HepG2 (cell line): Measurements from ENCODE around the gene PDK3. TPM values are rescaled to one million over a fixed set of nuclear protein-coding genes. Genes with fewer than 3 reads are reported as not detected.

Experiments used
- FOXK1 ChIP-seq: sonication (generic); formaldehyde crosslinking; IDR thresholded peaks from 2 replicates; pipeline ENCODE4 v1.4.0; 2020; ENCODE audit warnings: low read depth, missing genetic modification reagents, borderline replicate concordance
- HMG20B ChIP-seq: conservative IDR thresholded peaks from 2 replicates; pipeline ENCODE4 v1.6.1; 2016; ENCODE audit warnings: missing genetic modification reagents, missing compliant biosample characterization
- RBM22 ChIP-seq: fragments of 200-400 bp; formaldehyde crosslinking; optimal IDR thresholded peaks from 2 replicates; pipeline ENCODE3; 2017; ENCODE audit warnings: mild to moderate bottlenecking, low read length, moderate library complexity
- ZMAT3 ChIP-seq: sonication (generic); formaldehyde crosslinking; conservative IDR thresholded peaks from 2 replicates; pipeline ENCODE4 v1.7.0; 2021; ENCODE audit warnings: missing genetic modification reagents
- ZNF274 ChIP-seq: sonication (generic); formaldehyde crosslinking; IDR thresholded peaks from 2 replicates; pipeline ENCODE4 v1.5.1; 2020; ENCODE audit warnings: mild to moderate bottlenecking, missing genetic modification reagents
- ZNF777 ChIP-seq: sonication (generic); formaldehyde crosslinking; IDR thresholded peaks from 2 replicates; pipeline ENCODE4 v1.4.0; 2020; ENCODE audit warnings: missing genetic modification reagents
- polyA plus RNA-seq, 8 experiments: library from polyadenylated mRNA; depleted of rRNA in 3 of 8; stranded (reverse) in 7 of 8; unstranded in 1 of 8; fragments of >200 nt; fragmentation: Illumina TruSeq in 4 of 8; extraction: Trizol in 4 of 8; gene quantifications; 2 replicates each; pipeline versions ENCODE4 v1.2.1 to v1.2.3, GENCODE V29; 2011 to 2016; ENCODE audit warnings: low read depth in 4 of 8, missing spikeins in 1 of 8, mixed read lengths in 1 of 8; ENCODE audit not compliant: insufficient read depth in 1 of 8
- total RNA-seq, 5 experiments: library from RNA; depleted of rRNA; stranded (reverse); fragments of >200 nt; fragmentation: Illumina TruSeq; extraction: Trizol; gene quantifications; 2 replicates each; pipeline ENCODE4 v1.2.3, GENCODE V29; 2016; ENCODE audit warnings: low read depth in 1 of 5
- TF ChIP-seq, protein P1 (sequence below), 2 experiments: sonication (generic) in 1 of 2; formaldehyde crosslinking in 1 of 2; IDR thresholded peaks; 2 replicates each; pipeline versions ENCODE4 v1.6.1 to v1.9.0; 2014 to 2022; ENCODE audit warnings: antibody characterized with exemption in 1 of 2, borderline replicate concordance in 1 of 2, inconsistent platforms in 1 of 2, low read depth in 1 of 2, missing genetic modification reagents in 1 of 2
- TF ChIP-seq, protein P2 (sequence below): sonication (generic); formaldehyde crosslinking; IDR thresholded peaks from 2 replicates; pipeline ENCODE4 v1.4.0; 2020; ENCODE audit warnings: mild to moderate bottlenecking, missing genetic modification reagents, borderline replicate concordance
- TF ChIP-seq, protein P3 (sequence below): sonication (generic); formaldehyde crosslinking; IDR thresholded peaks from 2 replicates; pipeline ENCODE4 v1.4.0; 2020; ENCODE audit warnings: missing genetic modification reagents, borderline replicate concordance
- TF ChIP-seq, protein P4 (sequence below): IDR thresholded peaks from 2 replicates; pipeline ENCODE4 v1.6.1; 2016; ENCODE audit warnings: mild to moderate bottlenecking

Gene PDK3
- total and polyA plus RNA-seq, 2 of the 13 experiments (the other 11 are each of a cell fraction or from before 2014, with no cell fraction given) = 9.1 to 10.5 TPM

DNA sequence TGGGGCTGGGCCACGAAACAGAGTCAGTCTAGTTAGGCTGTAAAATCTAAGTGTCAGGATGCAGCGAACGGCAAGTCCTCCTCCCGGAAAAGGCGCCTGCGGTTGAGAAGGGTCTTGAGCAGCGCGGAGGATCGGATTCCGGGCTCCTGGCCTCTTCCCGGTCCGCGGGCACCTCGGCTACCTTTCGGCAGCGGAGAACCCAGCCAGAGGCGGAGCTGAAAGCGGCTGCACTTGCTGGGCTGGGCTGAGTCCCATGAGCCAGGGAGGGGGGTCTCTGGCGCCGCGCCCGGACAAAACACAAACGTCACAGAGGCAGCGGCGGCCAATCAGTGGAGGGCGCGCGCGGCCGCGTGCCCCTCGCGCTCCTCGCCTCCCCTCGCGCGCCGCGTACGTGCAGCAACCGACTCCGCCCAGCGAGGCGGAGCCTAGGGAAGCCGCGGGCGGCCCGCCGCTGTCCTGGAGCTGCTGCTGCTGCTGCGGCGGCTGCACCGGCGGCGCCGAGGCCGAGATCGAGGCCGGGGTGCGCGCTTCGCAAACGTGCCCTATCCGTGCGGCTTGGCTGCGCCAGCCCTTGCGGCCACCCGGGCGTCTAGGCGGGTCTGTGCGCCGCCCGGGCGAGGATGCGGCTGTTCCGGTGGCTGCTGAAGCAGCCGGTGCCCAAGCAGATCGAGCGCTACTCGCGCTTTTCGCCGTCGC is at the start of gene PDK3 (continued):
- TF ChIP-seq ZNF274 (CRISPR knock-in tag) (0 out of 2 replicates have a peak, but pooled peaks have one; percentile 26), ZMAT3 (CRISPR knock-in tag) (peak; percentile 60; the same call in 1 of the 2 replicates), ZNF777 (peak; percentile 23; the same call in 1 of the 2 replicates), HMG20B (no peak), FOXK1 (CRISPR knock-in tag) (0 out of 2 replicates have a peak, but pooled peaks have one; percentile 18), RBM22 (no peak)
- TF ChIP-seq, protein P1, sequence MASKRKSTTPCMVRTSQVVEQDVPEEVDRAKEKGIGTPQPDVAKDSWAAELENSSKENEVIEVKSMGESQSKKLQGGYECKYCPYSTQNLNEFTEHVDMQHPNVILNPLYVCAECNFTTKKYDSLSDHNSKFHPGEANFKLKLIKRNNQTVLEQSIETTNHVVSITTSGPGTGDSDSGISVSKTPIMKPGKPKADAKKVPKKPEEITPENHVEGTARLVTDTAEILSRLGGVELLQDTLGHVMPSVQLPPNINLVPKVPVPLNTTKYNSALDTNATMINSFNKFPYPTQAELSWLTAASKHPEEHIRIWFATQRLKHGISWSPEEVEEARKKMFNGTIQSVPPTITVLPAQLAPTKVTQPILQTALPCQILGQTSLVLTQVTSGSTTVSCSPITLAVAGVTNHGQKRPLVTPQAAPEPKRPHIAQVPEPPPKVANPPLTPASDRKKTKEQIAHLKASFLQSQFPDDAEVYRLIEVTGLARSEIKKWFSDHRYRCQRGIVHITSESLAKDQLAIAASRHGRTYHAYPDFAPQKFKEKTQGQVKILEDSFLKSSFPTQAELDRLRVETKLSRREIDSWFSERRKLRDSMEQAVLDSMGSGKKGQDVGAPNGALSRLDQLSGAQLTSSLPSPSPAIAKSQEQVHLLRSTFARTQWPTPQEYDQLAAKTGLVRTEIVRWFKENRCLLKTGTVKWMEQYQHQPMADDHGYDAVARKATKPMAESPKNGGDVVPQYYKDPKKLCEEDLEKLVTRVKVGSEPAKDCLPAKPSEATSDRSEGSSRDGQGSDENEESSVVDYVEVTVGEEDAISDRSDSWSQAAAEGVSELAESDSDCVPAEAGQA (IDR thresholded peaks at IDR 0.05; ENCODE audit: low read depth) = 0 out of 2 replicates have a peak, but pooled peaks have one; percentile 11
- TF ChIP-seq, protein P1 (CRISPR knock-in tag; IDR thresholded peaks at IDR 0.05; ENCODE audit: borderline replicate concordance) = no peak
- TF ChIP-seq, protein P2, sequence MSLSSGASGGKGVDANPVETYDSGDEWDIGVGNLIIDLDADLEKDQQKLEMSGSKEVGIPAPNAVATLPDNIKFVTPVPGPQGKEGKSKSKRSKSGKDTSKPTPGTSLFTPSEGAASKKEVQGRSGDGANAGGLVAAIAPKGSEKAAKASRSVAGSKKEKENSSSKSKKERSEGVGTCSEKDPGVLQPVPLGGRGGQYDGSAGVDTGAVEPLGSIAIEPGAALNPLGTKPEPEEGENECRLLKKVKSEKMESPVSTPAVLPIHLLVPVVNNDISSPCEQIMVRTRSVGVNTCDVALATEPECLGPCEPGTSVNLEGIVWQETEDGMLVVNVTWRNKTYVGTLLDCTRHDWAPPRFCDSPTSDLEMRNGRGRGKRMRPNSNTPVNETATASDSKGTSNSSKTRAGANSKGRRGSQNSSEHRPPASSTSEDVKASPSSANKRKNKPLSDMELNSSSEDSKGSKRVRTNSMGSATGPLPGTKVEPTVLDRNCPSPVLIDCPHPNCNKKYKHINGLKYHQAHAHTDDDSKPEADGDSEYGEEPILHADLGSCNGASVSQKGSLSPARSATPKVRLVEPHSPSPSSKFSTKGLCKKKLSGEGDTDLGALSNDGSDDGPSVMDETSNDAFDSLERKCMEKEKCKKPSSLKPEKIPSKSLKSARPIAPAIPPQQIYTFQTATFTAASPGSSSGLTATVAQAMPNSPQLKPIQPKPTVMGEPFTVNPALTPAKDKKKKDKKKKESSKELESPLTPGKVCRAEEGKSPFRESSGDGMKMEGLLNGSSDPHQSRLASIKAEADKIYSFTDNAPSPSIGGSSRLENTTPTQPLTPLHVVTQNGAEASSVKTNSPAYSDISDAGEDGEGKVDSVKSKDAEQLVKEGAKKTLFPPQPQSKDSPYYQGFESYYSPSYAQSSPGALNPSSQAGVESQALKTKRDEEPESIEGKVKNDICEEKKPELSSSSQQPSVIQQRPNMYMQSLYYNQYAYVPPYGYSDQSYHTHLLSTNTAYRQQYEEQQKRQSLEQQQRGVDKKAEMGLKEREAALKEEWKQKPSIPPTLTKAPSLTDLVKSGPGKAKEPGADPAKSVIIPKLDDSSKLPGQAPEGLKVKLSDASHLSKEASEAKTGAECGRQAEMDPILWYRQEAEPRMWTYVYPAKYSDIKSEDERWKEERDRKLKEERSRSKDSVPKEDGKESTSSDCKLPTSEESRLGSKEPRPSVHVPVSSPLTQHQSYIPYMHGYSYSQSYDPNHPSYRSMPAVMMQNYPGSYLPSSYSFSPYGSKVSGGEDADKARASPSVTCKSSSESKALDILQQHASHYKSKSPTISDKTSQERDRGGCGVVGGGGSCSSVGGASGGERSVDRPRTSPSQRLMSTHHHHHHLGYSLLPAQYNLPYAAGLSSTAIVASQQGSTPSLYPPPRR (CRISPR knock-in tag) = 0 out of 2 replicates have a peak, but pooled peaks have one; percentile 15
- TF ChIP-seq, protein P3, sequence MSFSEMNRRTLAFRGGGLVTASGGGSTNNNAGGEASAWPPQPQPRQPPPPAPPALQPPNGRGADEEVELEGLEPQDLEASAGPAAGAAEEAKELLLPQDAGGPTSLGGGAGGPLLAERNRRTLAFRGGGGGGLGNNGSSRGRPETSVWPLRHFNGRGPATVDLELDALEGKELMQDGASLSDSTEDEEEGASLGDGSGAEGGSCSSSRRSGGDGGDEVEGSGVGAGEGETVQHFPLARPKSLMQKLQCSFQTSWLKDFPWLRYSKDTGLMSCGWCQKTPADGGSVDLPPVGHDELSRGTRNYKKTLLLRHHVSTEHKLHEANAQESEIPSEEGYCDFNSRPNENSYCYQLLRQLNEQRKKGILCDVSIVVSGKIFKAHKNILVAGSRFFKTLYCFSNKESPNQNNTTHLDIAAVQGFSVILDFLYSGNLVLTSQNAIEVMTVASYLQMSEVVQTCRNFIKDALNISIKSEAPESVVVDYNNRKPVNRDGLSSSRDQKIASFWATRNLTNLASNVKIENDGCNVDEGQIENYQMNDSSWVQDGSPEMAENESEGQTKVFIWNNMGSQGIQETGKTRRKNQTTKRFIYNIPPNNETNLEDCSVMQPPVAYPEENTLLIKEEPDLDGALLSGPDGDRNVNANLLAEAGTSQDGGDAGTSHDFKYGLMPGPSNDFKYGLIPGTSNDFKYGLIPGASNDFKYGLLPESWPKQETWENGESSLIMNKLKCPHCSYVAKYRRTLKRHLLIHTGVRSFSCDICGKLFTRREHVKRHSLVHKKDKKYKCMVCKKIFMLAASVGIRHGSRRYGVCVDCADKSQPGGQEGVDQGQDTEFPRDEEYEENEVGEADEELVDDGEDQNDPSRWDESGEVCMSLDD (CRISPR knock-in tag) = no peak
- TF ChIP-seq, protein P4, sequence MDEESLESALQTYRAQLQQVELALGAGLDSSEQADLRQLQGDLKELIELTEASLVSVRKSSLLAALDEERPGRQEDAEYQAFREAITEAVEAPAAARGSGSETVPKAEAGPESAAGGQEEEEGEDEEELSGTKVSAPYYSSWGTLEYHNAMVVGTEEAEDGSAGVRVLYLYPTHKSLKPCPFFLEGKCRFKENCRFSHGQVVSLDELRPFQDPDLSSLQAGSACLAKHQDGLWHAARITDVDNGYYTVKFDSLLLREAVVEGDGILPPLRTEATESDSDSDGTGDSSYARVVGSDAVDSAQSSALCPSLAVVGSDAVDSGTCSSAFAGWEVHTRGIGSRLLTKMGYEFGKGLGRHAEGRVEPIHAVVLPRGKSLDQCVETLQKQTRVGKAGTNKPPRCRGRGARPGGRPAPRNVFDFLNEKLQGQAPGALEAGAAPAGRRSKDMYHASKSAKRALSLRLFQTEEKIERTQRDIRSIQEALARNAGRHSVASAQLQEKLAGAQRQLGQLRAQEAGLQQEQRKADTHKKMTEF (CRISPR knock-in tag) = peak; percentile 46; the same call in 1 of the 2 replicates
